Glutamatergic neuron (in vitro differentiated cells): ENCODE results near the gene HRH2. TPM values are rescaled to one million over a fixed set of nuclear protein-coding genes. Genes with fewer than 3 reads are reported as not detected.

Source experiments
- DNase-seq: peaks from one replicate; pipeline ENCODE4 v3.0.0; 2022
- H3K27ac Mint-ChIP-seq: one replicate; pipeline ENCODE4 v1.8.0; 2020; ENCODE audit warnings: mild to moderate bottlenecking, mixed read lengths, inconsistent platforms; ENCODE audit not compliant: unreplicated experiment
- H3K27me3 Mint-ChIP-seq: one replicate; pipeline ENCODE4 v1.8.0; 2020; ENCODE audit warnings: mild to moderate bottlenecking, moderate library complexity, mixed read lengths, inconsistent platforms; ENCODE audit not compliant: unreplicated experiment
- H3K36me3 Mint-ChIP-seq: one replicate; pipeline ENCODE4 v1.8.0; 2020; ENCODE audit warnings: mild to moderate bottlenecking, mixed read lengths, inconsistent platforms; ENCODE audit not compliant: unreplicated experiment
- H3K4me1 Mint-ChIP-seq: one replicate; pipeline ENCODE4 v1.8.0; 2020; ENCODE audit warnings: mild to moderate bottlenecking, low read depth, mixed read lengths, inconsistent platforms; ENCODE audit not compliant: unreplicated experiment
- H3K4me3 Mint-ChIP-seq: one replicate; pipeline ENCODE4 v1.8.0; 2020; ENCODE audit warnings: mild to moderate bottlenecking, mixed read lengths, inconsistent platforms; ENCODE audit not compliant: unreplicated experiment
- H3K9me3 Mint-ChIP-seq: one replicate; pipeline ENCODE4 v1.8.0; 2020; ENCODE audit warnings: mild to moderate bottlenecking, moderate library complexity, mixed read lengths, inconsistent platforms; ENCODE audit not compliant: unreplicated experiment
- CTCF ChIP-seq: fragments of 200-600 bp; sonication (generic); IDR thresholded peaks from one replicate; pipeline ENCODE4 v1.5.0; 2021; ENCODE audit not compliant: partially characterized antibody, unreplicated experiment
- total RNA-seq: library from RNA; stranded (reverse); fragmentation: NEBNext Ultra II Directional; extraction: Animal tissue kit (Norgen Biotek cat#: 25700); gene quantifications from one replicate; pipeline ENCODE4 v1.2.1, GENCODE V29; 2021; ENCODE audit not compliant: unreplicated experiment

The HRH2 gene
- total RNA-seq, 1 donor from 2014 or later, result not detected

GRCh38 chr5:175686826-175687225 lies 29.0 kb downstream of the HRH2 start:
- Mint-ChIP-seq H3K27me3 (peaks cover 8% of the 10 kb centered on the region), H3K36me3 (no peaks in the 10 kb centered on the region)

GRCh38 chr5:175687231-175687701 lies 29.4 kb downstream of the HRH2 start:
- Mint-ChIP-seq H3K9me3 (no peaks in the 10 kb centered on the region), H3K4me1 (no peaks in the 10 kb centered on the region), H3K27ac (no peak overlapping the region), H3K27me3 (peaks cover 8% of the 10 kb centered on the region), H3K36me3 (no peaks in the 10 kb centered on the region), H3K4me3 (no peak overlapping the region)
- no peak for TF ChIP-seq CTCF
- no peak for DNase-seq

More at GRCh38 chr5:175686826-175687225, 29.0 kb downstream of the HRH2 start:
- no peak for TF ChIP-seq CTCF
- Mint-ChIP-seq H3K4me3 (no peak overlapping the region), H3K27ac (no peak overlapping the region), H3K9me3 (no peaks in the 10 kb centered on the region), H3K4me1 (no peaks in the 10 kb centered on the region)
- DNase-seq, result no peak

GRCh38 chr5:175688352-175689146 lies 30.7 kb downstream of the HRH2 start:
- no peaks in the 10 kb centered on the region for H3K4me1 Mint-ChIP-seq
- no peak for DNase-seq
- H3K36me3 Mint-ChIP-seq, result no peaks in the 10 kb centered on the region
- no peak overlapping the region for H3K4me3 Mint-ChIP-seq
- no peak for TF ChIP-seq CTCF
- no peaks in the 10 kb centered on the region for H3K9me3 Mint-ChIP-seq
- H3K27ac Mint-ChIP-seq, result no peak overlapping the region
- H3K27me3 Mint-ChIP-seq, result peaks cover 6% of the 10 kb centered on the region

GRCh38 chr5:175689147-175689991 lies 31.5 kb downstream of the HRH2 start:
- no peak for DNase-seq

More at GRCh38 chr5:175689147-175689991, 31.5 kb downstream of the HRH2 start:
- H3K27me3 Mint-ChIP-seq, result peaks cover 6% of the 10 kb centered on the region
- no peak overlapping the region for H3K27ac Mint-ChIP-seq
- no peak overlapping the region for H3K4me3 Mint-ChIP-seq
- H3K9me3 Mint-ChIP-seq, result no peaks in the 10 kb centered on the region
- no peak for TF ChIP-seq CTCF
- no peaks in the 10 kb centered on the region for H3K4me1 Mint-ChIP-seq
- H3K36me3 Mint-ChIP-seq, result no peaks in the 10 kb centered on the region
